ENCODE measurements around the gene PJVK.

The PJVK gene

GRCh38 chr2:178414266-178415247, 36.6 kb upstream of the PJVK start:
- TF ChIP-seq ZC3H10 (CRISPR knock-in tag; IDR thresholded peaks at IDR 0.05) = no peak
- TF ChIP-seq ZFP3 (CRISPR knock-in tag; IDR thresholded peaks at IDR 0.05) = peak; percentile 73; the same call in 1 of the 2 replicates
- TF ChIP-seq CSDC2 (CRISPR knock-in tag; IDR thresholded peaks at IDR 0.05) = no peak
- ATAC-seq = peak; percentile 94

DNA sequence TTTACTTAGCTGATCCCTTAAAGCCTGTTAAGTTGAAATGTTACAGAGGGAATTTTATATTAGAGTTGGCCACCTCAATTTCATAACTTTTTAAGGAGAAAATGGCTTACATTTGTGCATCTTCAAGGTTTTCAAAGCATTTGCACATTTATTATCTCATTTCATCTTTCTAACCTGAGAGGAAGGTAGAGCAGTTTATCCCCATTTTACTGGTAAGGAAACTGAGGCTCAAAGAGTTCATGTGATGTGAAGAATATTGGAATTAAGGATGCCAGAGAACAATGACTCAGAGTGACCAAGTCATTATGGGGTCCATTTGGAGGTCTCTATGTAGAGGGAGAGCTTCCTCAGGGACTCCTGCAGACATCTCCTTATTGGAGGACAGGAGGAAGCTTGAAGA, 35.2 kb upstream of the PJVK start:
- ATAC-seq = no peak
- TF ChIP-seq BACH2 (CRISPR knock-in tag; IDR thresholded peaks at IDR 0.05; ENCODE audit: borderline replicate concordance) = no peak
- TF ChIP-seq PATZ1 (CRISPR knock-in tag; IDR thresholded peaks at IDR 0.05; ENCODE audit: borderline replicate concordance) = no peak
- TF ChIP-seq ZFP30 (CRISPR knock-in tag; IDR thresholded peaks at IDR 0.05) = no peak
- no peak for TF ChIP-seq TOX (CRISPR knock-in tag; IDR thresholded peaks at IDR 0.05; ENCODE audit: borderline replicate concordance)
- no peak for TF ChIP-seq ZNF565 (CRISPR knock-in tag; conservative IDR thresholded peaks at IDR 0.05; ENCODE audit: low read depth)
- no peak for TF ChIP-seq PPARA (CRISPR knock-in tag; IDR thresholded peaks at IDR 0.05; ENCODE audit: borderline replicate concordance)
- TF ChIP-seq CSDC2 (CRISPR knock-in tag; IDR thresholded peaks at IDR 0.05) = no peak
- TF ChIP-seq POU6F1 (CRISPR knock-in tag; IDR thresholded peaks at IDR 0.05; ENCODE audit: borderline replicate concordance, low read depth) = no peak

DNA sequence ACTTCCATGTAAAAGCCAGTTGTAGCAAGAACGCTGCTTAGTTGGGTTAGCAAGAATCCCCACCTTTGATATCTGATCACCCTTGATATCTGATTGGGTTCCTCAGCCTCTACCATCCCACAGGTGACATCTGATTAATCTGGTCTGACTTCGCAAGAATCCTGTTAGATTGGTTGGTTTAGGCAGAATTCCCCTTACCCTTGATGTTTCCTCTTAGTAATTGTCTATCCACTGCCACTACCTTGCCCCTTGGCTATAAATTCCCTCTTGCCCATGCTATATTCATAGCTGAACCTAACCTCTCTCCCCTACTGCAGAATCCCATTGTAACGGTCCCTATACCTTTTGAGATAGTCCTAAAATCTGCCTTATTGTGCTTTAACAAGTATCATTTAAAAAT, 33.3 kb upstream of the PJVK start:
- no peak for ATAC-seq
- TF ChIP-seq RARB (CRISPR knock-in tag; IDR thresholded peaks at IDR 0.05) (no peak), ZNF8 (CRISPR knock-in tag; IDR thresholded peaks at IDR 0.05) (no peak)

DNA sequence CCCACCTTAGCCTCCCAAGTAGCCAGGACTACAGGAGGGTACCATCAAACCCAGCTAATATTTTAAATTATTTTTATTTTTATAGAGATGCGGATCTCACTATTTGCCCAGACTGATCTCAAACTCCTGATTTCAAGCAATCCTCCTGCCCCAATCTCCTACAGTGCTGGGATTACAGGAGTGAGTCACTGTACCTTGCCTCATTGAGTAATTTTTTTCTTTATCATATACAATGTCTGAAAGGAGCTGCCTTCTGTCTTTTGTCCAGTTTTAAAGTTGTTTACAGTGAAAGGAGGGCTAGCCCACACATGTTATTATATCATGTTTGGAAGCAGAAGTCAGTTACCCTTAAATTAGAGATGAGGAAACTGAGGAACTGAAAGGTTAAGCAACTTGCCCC, 32.8 kb upstream of the PJVK start:
- ATAC-seq = no peak

GRCh38 chr2:178419123-178419522, 32.1 kb upstream of the PJVK start:
- ATAC-seq = no peak
- TF ChIP-seq, protein P1, sequence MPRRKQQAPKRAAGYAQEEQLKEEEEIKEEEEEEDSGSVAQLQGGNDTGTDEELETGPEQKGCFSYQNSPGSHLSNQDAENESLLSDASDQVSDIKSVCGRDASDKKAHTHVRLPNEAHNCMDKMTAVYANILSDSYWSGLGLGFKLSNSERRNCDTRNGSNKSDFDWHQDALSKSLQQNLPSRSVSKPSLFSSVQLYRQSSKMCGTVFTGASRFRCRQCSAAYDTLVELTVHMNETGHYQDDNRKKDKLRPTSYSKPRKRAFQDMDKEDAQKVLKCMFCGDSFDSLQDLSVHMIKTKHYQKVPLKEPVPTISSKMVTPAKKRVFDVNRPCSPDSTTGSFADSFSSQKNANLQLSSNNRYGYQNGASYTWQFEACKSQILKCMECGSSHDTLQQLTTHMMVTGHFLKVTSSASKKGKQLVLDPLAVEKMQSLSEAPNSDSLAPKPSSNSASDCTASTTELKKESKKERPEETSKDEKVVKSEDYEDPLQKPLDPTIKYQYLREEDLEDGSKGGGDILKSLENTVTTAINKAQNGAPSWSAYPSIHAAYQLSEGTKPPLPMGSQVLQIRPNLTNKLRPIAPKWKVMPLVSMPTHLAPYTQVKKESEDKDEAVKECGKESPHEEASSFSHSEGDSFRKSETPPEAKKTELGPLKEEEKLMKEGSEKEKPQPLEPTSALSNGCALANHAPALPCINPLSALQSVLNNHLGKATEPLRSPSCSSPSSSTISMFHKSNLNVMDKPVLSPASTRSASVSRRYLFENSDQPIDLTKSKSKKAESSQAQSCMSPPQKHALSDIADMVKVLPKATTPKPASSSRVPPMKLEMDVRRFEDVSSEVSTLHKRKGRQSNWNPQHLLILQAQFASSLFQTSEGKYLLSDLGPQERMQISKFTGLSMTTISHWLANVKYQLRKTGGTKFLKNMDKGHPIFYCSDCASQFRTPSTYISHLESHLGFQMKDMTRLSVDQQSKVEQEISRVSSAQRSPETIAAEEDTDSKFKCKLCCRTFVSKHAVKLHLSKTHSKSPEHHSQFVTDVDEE (CRISPR knock-in tag; IDR thresholded peaks at IDR 0.05) = no peak
- no peak for TF ChIP-seq RARB (CRISPR knock-in tag; IDR thresholded peaks at IDR 0.05)

More for the DNA sequence above, 32.8 kb upstream of the PJVK start:
- TF ChIP-seq TCF4 (CRISPR knock-in tag; IDR thresholded peaks at IDR 0.05; ENCODE audit: borderline replicate concordance) (no peak), RARB (CRISPR knock-in tag; IDR thresholded peaks at IDR 0.05) (no peak), ZC3H10 (CRISPR knock-in tag; IDR thresholded peaks at IDR 0.05) (no peak), GLIS3 (CRISPR knock-in tag; IDR thresholded peaks at IDR 0.05) (no peak), ZFP30 (CRISPR knock-in tag; IDR thresholded peaks at IDR 0.05) (no peak), PATZ1 (CRISPR knock-in tag; IDR thresholded peaks at IDR 0.05; ENCODE audit: borderline replicate concordance) (no peak)
